HG03045 (cell line): ENCODE measurements around the gene CDON.

ENCODE experiments used
- ATAC-seq: cut with Tn5 transposase; IDR thresholded peaks from one replicate; pipeline ENCODE4 v1.9.1; 2021; ENCODE audit warnings: mild to moderate bottlenecking, moderate library complexity; ENCODE audit not compliant: unreplicated experiment

The CDON gene

DNA sequence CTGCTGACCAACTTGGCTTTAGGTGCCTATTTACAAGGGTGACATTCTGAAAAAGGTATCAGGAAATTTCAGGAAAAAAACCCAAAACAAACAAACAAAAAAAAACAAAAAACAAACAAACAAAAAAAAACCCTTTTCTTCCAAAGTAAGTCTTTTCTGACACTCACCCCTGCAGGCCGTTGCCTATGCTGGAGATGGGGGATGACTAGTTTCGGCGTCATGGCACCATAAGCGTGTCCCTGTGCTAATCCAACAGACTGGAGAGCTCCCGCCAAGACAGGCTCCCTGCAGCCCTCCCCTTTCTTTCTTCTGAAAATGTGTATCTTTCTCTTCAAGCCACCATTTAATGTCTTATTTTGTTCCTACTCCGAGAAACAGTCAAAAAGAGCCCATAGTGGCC is 103.2 kb downstream of the CDON start:
- ATAC-seq: no peak

DNA sequence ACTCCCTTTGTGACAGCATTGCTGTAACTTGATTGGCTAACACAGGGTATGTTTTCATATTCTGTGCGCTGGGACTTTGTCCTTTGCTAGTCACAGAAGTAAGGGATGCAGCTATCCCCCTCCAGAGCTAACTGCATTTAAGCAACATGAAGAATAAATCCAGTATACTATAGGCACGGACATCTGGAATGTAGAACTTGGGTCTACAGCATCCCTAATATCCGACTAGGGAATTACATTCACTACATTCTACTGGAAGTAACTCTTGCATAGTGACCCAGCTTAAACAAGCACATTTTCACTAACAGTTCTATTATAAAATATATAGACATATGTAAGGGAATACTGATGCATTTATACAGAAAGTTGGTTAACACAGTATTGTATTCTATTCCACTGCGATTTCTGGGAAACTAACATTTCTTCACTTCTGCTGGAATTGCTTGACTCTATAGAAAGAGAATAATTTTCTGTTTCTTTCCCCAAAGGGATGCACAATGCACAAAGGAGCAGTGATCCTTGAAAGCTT is 103.7 kb downstream of the CDON start:
- ATAC-seq: no peak

DNA sequence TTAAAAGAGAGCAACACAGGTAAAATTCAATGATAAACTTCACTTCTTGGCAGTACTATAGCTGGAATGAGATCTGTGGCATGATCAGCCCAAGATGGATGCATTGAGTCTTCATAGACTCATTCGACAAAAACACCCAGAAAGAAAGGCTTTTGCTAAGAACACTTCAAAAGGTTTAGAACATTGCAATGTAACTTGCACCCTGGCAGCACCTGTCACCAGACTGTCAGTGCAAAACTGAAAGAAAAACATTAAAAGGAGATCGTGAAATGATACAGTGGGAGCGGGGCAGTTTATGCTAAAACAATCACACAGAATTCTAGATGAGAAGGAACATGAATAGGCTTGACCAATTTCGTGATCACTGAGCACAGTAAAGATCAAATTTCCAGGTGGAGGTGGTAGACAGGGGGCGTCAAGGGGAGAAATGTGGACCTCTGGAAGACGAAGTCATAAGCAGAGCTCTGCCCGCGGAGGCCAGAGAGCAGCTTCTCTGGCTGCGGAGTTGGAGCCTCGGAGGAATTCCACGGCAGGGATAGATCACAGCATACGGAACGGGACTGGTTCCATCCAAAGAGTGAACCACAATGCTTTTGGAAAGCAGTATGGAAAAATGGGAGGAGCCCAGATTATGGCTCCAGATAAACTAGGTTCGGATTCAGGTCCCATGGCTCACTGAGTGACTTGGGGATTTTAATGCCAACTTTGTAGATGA is 104.9 kb downstream of the CDON start:
- no peak for ATAC-seq

DNA sequence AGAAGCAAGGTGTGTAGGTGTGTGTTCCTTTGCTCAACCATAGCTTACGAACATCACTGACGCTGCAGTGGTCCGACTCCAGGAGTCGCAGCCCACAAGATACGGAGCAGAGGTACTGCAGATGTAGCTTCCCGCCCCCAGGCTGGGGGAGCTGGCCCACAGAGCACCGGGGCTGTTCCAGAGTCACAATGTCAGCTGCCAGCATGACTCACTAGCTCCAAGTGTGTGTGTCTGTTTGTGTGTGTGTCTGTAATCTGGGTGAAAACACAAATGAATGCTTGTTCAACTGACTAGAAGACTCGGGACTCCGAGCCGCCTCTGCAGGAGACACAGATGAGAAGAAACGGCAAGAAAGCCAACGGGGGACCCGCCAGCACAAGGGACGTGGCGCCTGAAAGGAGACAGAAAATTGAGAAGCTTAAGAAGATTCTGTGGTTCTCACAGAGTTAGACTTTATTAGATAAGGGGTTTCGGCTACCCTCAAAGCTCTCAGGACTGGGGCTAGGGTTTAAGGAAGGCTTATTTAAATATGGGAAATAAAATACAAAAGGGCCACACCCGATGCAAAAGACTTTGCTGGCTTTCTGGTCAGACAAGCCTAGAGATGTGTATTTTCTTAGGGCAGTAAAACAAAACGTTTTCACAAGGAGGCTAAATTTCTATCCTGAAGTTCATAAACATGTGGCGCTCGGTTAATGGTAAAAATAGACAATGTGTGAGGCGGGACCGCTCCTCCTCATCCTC is 106.1 kb downstream of the CDON start:
- ATAC-seq: no peak

DNA sequence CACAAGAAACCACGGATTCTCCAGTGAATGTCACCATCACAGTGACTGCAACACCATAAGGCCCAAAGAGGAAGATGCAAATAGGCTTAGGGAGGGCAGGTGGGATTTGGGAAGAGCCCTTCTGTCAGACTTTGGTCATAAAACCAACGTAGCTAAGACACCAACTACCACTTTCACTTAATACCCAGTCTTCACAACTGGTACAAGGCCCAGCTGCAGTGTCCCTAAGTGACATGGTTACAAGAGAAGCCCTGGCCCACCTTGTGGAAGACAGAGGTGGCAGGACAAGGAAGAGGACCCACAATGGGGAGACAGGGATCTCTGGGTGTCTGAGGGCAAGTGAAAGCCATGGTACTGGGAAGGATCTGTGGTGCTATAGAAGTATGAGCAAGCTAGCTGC is 106.8 kb downstream of the CDON start:
- ATAC-seq: no peak

DNA sequence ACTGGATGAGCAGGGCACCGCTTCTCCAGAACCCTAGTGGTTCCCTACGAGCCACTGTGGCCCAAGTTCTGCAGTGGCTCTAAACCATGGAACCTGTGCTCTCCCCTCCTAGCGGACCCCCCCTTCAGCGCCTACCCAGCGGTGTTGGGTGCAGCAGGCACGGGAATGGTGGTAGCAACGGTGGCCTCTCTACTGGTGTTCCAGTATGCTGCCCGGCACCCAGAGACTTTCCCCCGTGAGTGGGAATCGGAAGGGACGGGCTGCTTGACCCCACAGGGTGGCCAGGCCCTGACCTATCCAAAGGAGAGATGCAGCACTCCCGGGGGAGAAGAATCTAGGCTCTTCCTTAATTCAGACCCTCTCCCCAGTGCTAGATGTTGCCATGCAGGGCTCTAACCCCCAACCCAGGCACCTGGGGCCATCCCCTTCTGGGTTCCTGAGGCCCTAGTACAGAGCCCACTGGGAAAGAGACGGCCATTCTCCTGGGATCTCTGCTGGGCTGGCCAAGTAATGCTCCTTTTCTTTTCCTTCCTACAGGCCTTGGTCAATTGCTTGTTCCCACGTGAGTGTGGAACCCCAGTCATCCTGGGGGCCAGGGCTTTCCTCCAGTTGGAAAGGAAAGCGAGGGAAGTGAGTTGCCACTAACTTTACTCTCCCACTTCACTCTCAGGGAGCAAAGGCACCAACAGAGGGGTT is 107.6 kb downstream of the CDON start:
- ATAC-seq: no peak

DNA sequence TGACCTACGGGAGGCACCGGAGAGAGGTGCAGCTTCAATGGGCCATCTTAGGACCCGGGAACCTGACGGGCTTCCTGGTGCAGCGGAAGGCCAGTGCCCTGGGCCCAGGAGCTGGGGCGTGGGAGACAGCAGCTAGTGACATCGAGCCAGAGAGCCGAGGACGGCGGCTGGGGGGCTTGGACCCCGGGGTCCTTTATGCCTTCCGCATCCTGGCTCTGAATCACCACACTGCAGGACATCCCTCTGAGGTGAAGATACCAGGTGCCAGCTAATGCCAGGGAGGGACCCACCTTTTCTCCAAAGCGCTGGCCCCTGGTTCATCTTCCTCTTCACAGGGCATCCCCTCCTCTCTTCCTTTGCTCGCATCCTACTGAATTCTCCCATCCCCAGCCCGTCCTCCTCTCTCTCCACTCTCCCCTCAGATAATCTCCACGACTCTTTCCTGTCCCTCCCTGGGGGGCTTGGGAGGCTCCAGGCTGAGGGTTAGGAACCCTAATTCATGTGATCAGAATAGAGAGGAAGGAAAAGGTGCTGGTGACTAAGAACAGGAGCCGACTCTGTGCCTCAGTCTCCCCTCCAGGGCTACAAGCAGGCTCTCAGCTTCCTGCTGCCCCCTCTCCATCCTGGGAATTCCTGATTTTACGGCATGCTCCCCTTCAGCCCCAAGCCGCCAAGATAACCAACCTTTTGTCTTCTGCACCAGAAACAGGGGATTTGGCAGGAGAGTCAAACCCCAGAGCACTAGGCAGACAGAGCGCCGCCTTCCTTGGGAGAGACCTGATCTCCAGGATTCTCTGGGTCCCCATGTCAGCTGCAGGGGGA is 108.3 kb downstream of the CDON start:
- no peak for ATAC-seq

DNA sequence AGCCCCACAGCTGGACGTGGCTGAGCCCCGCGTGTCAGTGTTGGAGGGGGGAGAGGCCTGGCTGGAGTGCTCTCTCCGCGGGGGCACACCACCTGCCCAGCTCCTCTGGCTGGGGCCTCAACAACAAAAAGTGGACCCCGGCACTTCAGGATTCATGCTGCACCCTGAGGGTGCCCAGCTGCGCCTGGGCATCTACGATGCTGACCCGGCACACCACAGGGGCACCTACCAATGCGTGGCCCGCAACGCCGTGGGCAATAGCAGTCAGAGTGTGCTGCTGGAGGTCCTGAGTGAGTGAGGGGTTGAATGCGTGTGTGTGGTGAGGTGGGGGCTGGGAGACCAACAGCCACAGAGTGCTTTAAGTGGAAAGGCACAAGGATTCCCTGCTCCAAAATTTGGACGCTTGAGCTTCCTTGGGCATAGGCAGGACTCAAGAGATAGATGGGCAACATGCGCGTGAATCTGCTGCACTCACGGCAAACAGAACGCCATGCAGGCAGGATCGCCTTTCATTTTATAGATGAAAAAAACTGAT is 109.2 kb downstream of the CDON start:
- no peak for ATAC-seq

DNA sequence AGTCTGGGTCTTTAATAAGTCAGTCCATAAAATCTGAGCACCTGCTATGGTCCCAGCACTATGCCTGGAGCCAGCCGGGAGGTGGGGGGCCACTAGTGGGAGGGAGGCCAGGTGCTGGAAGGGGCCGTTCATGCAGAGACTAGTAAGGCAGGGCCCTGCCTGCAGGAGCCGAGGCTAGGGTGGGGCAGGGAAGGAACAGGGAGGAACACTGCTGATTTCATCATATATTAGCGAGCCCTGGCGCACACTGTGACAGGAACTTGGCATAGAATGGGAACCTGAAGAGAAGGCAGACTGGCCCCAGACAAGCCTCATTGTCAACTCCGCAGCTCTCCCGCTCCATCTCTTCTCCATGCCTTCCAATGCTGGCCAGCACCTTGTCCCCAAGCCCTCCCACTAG is 109.7 kb downstream of the CDON start:
- ATAC-seq: no peak

DNA sequence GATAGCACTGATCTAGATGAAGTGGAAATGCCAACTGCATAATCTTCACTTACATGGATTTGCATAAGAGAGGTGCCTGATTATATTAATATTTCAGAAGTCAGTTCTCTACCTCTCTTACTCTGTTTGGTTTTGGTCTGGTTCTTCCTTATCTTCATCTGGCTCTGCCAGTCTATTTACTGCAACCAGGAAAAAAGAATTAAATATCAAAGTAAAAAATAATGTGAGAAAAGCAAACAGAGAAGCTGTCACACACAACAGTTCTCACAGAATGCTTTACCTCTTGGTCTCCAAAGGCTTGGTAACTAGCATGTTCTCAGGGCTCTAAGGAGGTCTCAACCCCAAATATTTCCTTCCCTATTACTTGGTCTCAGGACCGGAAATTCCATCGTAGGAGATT is 110.1 kb downstream of the CDON start:
- no peak for ATAC-seq

DNA sequence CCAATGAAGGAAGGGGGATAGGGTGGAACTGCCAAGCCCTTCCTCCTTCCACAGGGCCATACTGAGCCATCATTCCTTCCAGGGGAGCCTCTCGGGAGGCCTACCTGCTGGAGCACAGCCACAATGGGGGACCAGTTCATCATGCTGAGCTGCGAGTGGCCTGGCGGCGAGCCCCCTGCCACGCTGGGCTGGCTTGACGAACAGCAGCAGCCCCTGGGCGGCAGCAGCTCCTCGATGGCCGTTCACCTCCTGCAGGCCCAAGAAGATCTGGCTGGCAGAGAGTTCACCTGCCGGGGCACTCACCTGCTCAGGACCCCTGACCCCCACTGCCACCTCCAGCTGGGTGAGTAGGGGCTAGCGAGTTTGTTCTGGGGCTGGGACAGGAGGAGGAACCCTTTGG is 110.9 kb downstream of the CDON start:
- ATAC-seq: no peak

DNA sequence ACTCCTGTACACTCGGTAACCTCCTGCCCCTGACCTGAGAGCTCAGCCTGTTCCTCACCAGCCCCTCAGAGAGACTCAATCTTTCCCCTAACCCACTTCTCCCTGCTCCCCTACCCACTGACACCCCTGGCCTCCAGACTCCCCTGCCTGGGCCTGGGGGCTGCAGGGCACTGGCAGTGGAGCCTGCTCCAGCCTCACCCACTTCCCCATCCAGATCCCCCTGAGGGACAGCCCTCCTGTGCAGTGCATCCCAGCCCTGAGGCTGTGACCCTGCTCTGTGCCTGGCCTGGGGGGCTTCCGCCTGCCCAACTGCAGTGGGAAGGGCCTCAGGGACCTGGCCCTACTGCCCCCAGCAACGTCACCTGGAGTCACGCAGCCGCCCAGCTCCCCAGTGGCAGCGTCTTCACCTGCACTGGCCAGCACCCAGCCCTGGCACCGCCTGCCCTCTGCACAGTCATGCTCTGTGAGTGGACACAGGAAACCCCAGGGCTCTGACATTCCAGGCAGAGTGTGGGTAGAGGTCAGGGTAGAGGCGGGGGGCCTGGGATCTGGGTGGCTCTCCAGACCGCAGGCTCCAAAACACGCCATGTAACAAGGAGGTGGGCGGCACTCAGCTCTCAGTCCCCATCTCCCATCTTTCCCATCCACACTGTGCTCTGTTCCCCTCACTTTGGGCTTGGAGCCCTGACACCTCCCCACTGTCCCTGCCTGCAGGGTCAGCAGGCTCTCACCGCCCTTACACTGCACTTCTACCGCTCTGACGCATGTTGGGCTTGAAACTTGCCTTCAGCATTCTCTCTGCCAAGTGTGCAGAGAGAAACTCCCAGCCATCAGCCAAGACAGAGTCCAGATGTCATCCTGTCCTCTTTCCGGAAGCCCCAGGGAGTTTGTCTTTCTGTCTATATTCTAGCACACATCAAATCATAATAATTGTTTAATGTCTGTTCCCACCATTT is 111.7 kb downstream of the CDON start:
- no peak for ATAC-seq

DNA sequence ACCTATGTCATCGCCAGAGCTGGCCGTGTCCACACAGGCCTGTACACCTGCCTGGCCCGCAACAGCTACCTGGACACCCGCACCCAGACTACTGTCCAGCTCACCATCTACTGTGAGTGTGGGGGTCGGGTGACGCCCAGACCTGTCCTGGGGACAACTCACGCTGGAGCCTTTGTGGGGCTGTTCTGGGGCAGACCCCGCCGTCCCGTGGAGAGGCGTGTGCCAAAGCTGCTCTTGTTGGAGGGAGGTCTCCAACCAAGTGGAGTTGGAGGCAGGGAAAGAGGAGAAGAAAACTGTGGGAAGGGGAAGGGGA is 112.5 kb downstream of the CDON start:
- ATAC-seq: no peak

DNA sequence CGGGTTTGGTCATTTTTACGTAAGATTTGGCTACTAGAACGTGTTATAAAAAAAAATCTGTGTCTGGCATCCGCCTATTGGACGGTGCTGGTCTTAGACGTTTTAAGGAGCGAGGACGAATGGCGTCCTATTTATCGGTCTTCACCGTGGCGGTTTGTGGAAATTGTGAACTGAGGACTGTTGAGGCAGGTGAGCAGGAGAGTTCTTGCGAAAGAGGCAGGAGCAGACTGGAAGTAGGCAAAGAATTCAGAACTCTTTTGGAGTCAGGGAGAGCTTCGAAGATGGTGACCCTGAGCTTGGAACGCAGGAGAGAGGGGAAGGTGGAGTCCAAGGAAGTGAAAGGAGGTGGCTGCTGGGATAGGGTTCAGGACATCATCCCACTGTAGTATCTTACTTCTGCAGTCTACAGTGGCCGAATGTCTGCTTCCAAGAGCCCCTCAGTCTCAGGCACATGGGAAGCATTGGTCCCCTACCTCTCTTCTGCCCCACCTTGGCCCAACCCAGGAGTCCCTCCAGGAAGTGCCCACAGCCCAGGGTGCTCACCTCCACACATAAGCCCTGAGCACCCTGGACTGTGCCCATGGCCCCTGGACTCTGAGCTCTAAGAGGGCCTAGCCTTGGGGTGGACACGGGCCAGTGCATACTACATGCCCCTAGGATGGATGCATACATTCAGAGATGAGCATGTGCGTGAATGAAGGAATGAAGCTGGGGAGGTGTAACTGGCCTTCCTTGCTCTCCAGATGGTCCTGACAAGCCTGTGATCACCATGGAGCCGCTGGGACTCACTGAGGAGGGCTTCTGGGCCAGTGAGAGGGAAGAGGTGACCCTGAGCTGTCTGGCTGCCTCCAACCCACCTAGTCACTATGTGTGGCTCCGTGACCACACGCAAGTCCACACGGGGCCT is 113.1 kb downstream of the CDON start:
- no peak for ATAC-seq

DNA sequence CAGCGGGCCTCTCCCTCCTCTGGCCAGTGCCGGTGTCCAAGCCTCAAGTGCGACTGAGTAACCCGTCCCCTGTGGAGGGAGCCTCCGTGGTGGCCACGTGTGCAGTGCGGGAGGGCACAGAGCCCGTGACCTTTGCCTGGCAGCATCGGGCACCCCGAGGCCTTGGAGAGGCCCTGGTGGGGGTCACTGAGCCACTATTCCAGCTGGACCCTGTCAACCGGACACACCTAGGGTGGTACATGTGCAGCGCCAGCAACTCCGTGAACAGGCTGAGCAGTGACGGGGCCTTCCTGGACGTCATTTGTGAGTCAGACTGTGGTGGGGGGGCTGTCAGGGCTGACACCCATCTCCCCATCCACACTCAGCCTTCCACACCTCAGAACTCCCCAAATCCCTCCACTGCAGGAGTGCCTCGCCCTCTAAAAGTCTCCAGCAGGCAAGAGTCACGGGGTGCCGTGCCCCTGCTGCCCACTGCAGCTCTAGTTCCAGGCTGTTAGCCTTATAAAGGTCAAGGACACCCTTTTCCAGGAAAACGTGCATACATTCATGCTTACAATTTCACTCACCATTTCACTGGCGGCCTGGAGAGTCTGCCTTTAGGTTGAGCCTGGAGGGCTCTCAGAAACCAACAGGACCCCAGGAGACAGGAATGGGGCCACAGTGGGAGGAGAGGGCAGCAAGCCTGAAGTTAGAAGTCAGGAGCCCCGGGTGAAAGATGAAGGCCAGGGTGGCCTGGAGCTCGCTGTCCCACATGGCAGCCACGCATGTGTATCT is 114.2 kb downstream of the CDON start:
- ATAC-seq: no peak

DNA sequence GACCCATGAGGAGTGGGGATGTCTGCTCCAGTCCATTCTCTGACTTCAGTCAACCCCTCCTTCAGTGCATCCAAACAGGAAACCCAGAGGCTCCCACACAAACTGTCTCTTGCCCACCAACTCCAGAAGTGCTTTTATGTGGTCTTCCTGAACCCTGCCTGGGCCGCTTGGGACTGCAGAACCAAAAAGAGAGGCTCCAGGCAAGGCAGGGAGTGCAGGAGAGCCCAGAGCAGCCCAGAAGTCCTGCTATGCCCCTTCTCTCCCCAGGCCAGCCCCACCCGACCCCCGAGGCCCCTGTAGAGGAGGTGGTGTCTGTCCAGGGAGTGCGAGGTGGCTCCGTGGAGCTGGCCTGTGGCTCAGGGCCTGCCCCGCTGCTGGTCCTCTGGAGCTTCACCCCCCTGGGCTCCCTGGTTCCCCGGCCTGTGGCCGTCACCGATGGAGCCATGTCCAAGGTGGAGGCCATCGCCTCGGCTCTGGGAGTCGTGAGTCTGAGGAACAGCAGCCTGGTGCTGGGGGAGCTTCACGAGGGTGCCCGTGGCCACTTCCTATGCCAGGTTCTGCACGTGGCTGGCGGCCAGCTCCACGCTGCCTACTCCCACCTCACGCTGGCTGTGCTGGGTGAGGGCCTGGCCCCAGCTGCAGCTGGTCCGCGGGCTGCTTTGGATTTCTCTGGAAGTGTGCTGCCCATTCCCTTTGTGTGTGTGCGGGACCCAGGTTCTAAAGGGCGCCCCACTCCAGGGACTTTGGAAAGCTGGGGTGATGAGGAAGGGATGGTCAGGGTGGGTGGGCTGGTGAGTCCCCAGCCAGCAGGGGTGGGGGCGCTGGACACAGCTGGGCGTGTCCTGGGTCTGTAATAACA is 115.0 kb downstream of the CDON start:
- no peak for ATAC-seq
